IMR-90 (cell line): ENCODE data around the gene REN. TPM values are rescaled to one million over a fixed set of nuclear protein-coding genes. Genes with fewer than 3 reads are reported as not detected.
A peak's percentile ranks its signal among the peaks of the same experiment; 100 is the strongest.

ENCODE experiments used
- ATAC-seq: fragments of 200-7000 bp; cut with Tn5 transposase; 2 replicates; pipeline ENCODE4 v1.9.1; 2020; ENCODE audit warnings: low read depth, mild to moderate bottlenecking, moderate library complexity
- BruUV-seq: library from RNA; stranded (reverse); fragments of 400-500 nt; replicated peaks from 2 replicates; lab custom pipeline; 2021; lab: Mats Ljungman, UMichigan
- CTCF ChIA-PET: fragments of 300-600 bp; formaldehyde crosslinking; extraction: SDS; loops from one replicate; lab custom pipeline; 2021; ENCODE audit warnings: antibody characterized with exemption; lab: Yijun Ruan, JAX
- POLR2A ChIA-PET: fragments of 300-600 bp; sonication (Branson Sonifier 250); formaldehyde crosslinking; loops from one replicate; lab custom pipeline; 2022; ENCODE audit warnings: antibody characterized with exemption; ENCODE audit not compliant: unreplicated experiment; lab: Charles Lee
- DNase-seq: peaks from one replicate; pipeline ENCODE4 v3.0.0; 2013
- H2AFZ ChIP-seq: replicated peaks from 2 replicates; pipeline ENCODE3; 2013; ENCODE audit warnings: low read length, mild to moderate bottlenecking; ENCODE audit not compliant: poor library complexity
- H2AK5ac ChIP-seq: 2 replicates; pipeline ENCODE4 v1.6.1; 2013; ENCODE audit warnings: low read depth, low read length, inconsistent platforms
- H2AK9ac ChIP-seq: replicated peaks from 2 replicates; pipeline ENCODE3; 2013; ENCODE audit warnings: mild to moderate bottlenecking, low read depth, low read length, moderate library complexity; ENCODE audit not compliant: poor library complexity
- H2BK120ac ChIP-seq: 2 replicates; pipeline ENCODE4 v1.6.1; 2013; ENCODE audit warnings: low read depth, low read length, inconsistent platforms
- H2BK15ac ChIP-seq: 3 replicates; pipeline ENCODE4 v1.6.1; 2013; ENCODE audit warnings: low read depth, low read length, inconsistent platforms
- H2BK20ac ChIP-seq: 2 replicates; pipeline ENCODE4 v1.6.1; 2013; ENCODE audit warnings: low read depth, mild to moderate bottlenecking, inconsistent platforms, low read length, moderate library complexity
- H2BK5ac ChIP-seq: 2 replicates; pipeline ENCODE4 v1.6.1; 2013; ENCODE audit warnings: mild to moderate bottlenecking, low read depth, low read length, inconsistent platforms; ENCODE audit not compliant: poor library complexity, severe bottlenecking
- H3K14ac ChIP-seq: replicated peaks from 2 replicates; pipeline ENCODE4 v1.6.1; 2013; ENCODE audit warnings: low read depth, low read length, inconsistent platforms
- H3K18ac ChIP-seq: 2 replicates; pipeline ENCODE4 v1.6.1; 2013; ENCODE audit warnings: low read depth, low read length, control low read depth
- H3K23ac ChIP-seq: 2 replicates; pipeline ENCODE4 v1.6.1; 2013; ENCODE audit warnings: low read depth, low read length, inconsistent platforms
- H3K27ac ChIP-seq: 2 replicates; pipeline ENCODE4 v1.5.1; 2013; ENCODE audit warnings: mild to moderate bottlenecking, control low read depth, low read length; ENCODE audit not compliant: insufficient read depth
- H3K27me3 ChIP-seq: 2 replicates; pipeline ENCODE4 v1.6.1; 2013; ENCODE audit warnings: low read length; ENCODE audit not compliant: control insufficient read depth, insufficient read depth
- H3K36me3 ChIP-seq: 2 replicates; pipeline ENCODE4 v1.6.1; 2013; ENCODE audit warnings: low read length, mixed read lengths; ENCODE audit not compliant: control insufficient read depth, insufficient read depth
- H3K4ac ChIP-seq: 2 replicates; pipeline ENCODE4 v1.6.1; 2013; ENCODE audit warnings: low read depth, low read length, inconsistent platforms
- H3K4me1 ChIP-seq: 2 replicates; pipeline ENCODE4 v1.6.1; 2013; ENCODE audit warnings: low read length, mixed read lengths; ENCODE audit not compliant: control insufficient read depth, insufficient read depth
- H3K4me2 ChIP-seq: 2 replicates; pipeline ENCODE4 v1.6.1; 2013; ENCODE audit warnings: low read depth, mild to moderate bottlenecking, control low read depth, low read length, moderate library complexity
- H3K4me3 ChIP-seq: 2 replicates; pipeline ENCODE4 v1.5.1; 2013; ENCODE audit warnings: low read depth, mild to moderate bottlenecking, control low read depth, low read length, moderate library complexity; ENCODE audit not compliant: insufficient read depth
- H3K56ac ChIP-seq: 2 replicates; pipeline ENCODE4 v1.6.1; 2013; ENCODE audit warnings: low read length, inconsistent platforms; ENCODE audit not compliant: insufficient read depth; ENCODE audit errors: extremely low read depth
- H3K79me1 ChIP-seq, 2 experiments: 2 replicates each; pipeline ENCODE4 v1.6.1; 2013; ENCODE audit warnings: low read length in 2 of 2, inconsistent platforms in 1 of 2, low read depth in 1 of 2
- H3K9ac ChIP-seq: 2 replicates; pipeline ENCODE4 v1.6.1; 2013; ENCODE audit warnings: low read depth, low read length, control low read depth
- H3K9me1 ChIP-seq: 2 replicates; pipeline ENCODE4 v1.6.1; 2013; ENCODE audit warnings: low read length, inconsistent platforms; ENCODE audit not compliant: insufficient read depth
- H3K9me3 ChIP-seq: 2 replicates; pipeline ENCODE4 v1.6.1; 2013; ENCODE audit warnings: low read length; ENCODE audit not compliant: control insufficient read depth, insufficient read depth
- H4K20me1 ChIP-seq: 2 replicates; pipeline ENCODE4 v1.6.1; 2013; ENCODE audit warnings: low read length, inconsistent platforms; ENCODE audit not compliant: insufficient read depth
- H4K5ac ChIP-seq: 2 replicates; pipeline ENCODE4 v1.6.1; 2013; ENCODE audit warnings: mild to moderate bottlenecking, low read depth, low read length, control low read depth
- H4K8ac ChIP-seq, 2 experiments: 2 replicates each; pipeline ENCODE4 v1.6.1; 2013; ENCODE audit warnings: low read depth in 2 of 2, low read length in 2 of 2, control low read depth in 1 of 2, inconsistent platforms in 1 of 2
- H4K91ac ChIP-seq: 2 replicates; pipeline ENCODE4 v1.6.1; 2013; ENCODE audit warnings: low read depth, low read length, inconsistent platforms; ENCODE audit not compliant: insufficient read depth
- BHLHE40 ChIP-seq: fragments of 150-350 bp; IDR thresholded peaks from 2 replicates; pipeline ENCODE4 v1.6.1; 2016; ENCODE audit warnings: mild to moderate bottlenecking, low read depth, low read length
- CEBPB ChIP-seq: IDR thresholded peaks from 2 replicates; pipeline ENCODE4 v1.6.1; 2012; ENCODE audit warnings: low read depth, low read length, improper control_type of control experiment
- CHD1 ChIP-seq: IDR thresholded peaks from 2 replicates; pipeline ENCODE4 v1.6.1; 2012; ENCODE audit warnings: low read depth, low read length, improper control_type of control experiment
- ELK1 ChIP-seq: fragments of 150-350 bp; IDR thresholded peaks from 2 replicates; pipeline ENCODE4 v1.6.1; 2016; ENCODE audit warnings: low read depth, mild to moderate bottlenecking, low read length, moderate library complexity, borderline replicate concordance
- FOS ChIP-seq: fragments of 150-350 bp; IDR thresholded peaks from 2 replicates; pipeline ENCODE4 v1.6.1; 2016; ENCODE audit warnings: low read depth, low read length
- MAFK ChIP-seq: IDR thresholded peaks from 2 replicates; pipeline ENCODE4 v1.6.1; 2012; ENCODE audit warnings: low read depth, low read length, improper control_type of control experiment
- MAZ ChIP-seq: IDR thresholded peaks from 2 replicates; pipeline ENCODE4 v1.6.1; 2012; ENCODE audit warnings: low read depth, mild to moderate bottlenecking, low read length, improper control_type of control experiment, moderate library complexity, borderline replicate concordance
- MXI1 ChIP-seq: IDR thresholded peaks from 2 replicates; pipeline ENCODE4 v1.6.1; 2012; ENCODE audit warnings: low read depth, mild to moderate bottlenecking, low read length, moderate library complexity, borderline replicate concordance
- NFE2L2 ChIP-seq: fragments of 150-350 bp; IDR thresholded peaks from 2 replicates; pipeline ENCODE4 v1.6.1; 2016; ENCODE audit warnings: low read depth, mild to moderate bottlenecking, low read length
- POLR2A ChIP-seq: IDR thresholded peaks from 2 replicates; pipeline ENCODE4 v1.6.1; 2012; ENCODE audit warnings: mild to moderate bottlenecking, low read depth, low read length
- RAD21 ChIP-seq: IDR thresholded peaks from 2 replicates; pipeline ENCODE4 v1.6.1; 2012; ENCODE audit warnings: low read length, improper control_type of control experiment
- RCOR1 ChIP-seq: IDR thresholded peaks from 2 replicates; pipeline ENCODE4 v1.6.1; 2012; ENCODE audit warnings: mild to moderate bottlenecking, low read length, improper control_type of control experiment; ENCODE audit not compliant: insufficient replicate concordance
- RFX5 ChIP-seq: IDR thresholded peaks from 2 replicates; pipeline ENCODE4 v1.8.0; 2012; ENCODE audit warnings: low read depth, mild to moderate bottlenecking, low read length, moderate library complexity
- WGBS, 2 experiments: methylation state at CpG; one replicate each; pipeline versions ENCODE4 v1.1.5 to v1.1.7; 2013; ENCODE audit warnings: missing lambda C conversion rate in 2 of 2; ENCODE audit not compliant: insufficient read length in 1 of 2; ENCODE audit errors: extremely low coverage in 2 of 2; 5-methylcytosine and 5-hydroxymethylcytosine counted together
- dilution Hi-C: fragments of 300-500 bp; cut with HindIII; formaldehyde crosslinking; loops from one replicate; pipeline ENCODE4 v1.14.3; 2018; ENCODE audit warnings: low sequenced_read_pairs; ENCODE audit not compliant: unreplicated experiment
- in situ Hi-C: fragments of 300-500 bp; cut with MboI; formaldehyde crosslinking; loops from 3 replicates; pipeline ENCODE4 v1.14.3; 2019; ENCODE audit warnings: low sequenced_read_pairs, inconsistent platforms, mixed read lengths
- intact Hi-C: fragments of 100-400 bp; cut with micrococcal nuclease; formaldehyde crosslinking; loops from 2 replicates; pipeline ENCODE4 v1.10.0; 2022
- polyA plus RNA-seq, 3 experiments: library from polyadenylated mRNA; depleted of rRNA; stranded (reverse); fragments of >200 nt; gene quantifications; 2 replicates each; pipeline ENCODE4 v1.2.3, GENCODE V29; 2012; ENCODE audit warnings: low replicate concordance in 1 of 3
- total RNA-seq: library from RNA; depleted of rRNA; stranded (reverse); fragments of >200 nt; gene quantifications from 2 replicates; pipeline ENCODE4 v1.2.3, GENCODE V29; 2012
- TF ChIP-seq, protein P1 (sequence below): fragments of 150-350 bp; IDR thresholded peaks from 2 replicates; pipeline ENCODE4 v1.6.1; 2017; ENCODE audit warnings: mild to moderate bottlenecking, antibody characterized with exemption, low read length, low read depth
- TF ChIP-seq, protein P2 (sequence below): conservative IDR thresholded peaks from 2 replicates; pipeline ENCODE4 v1.5.1; 2012; ENCODE audit warnings: mild to moderate bottlenecking, low read depth, low read length, improper control_type of control experiment

REN gene
- total and polyA plus RNA-seq, 2 of the 4 experiments (the other 2 are of a cell fraction), result 0.54 to 1.2 TPM

- Histone ChIP-seq H3K4me1 (no peaks in the 10 kb centered on the region), H2AK5ac (0 out of 2 replicates have a peak overlapping the region, but pooled peaks have one; percentile 13), H3K14ac (0 out of 2 replicates have a peak overlapping the region, but pooled peaks have one; percentile 3), H3K9ac (no peak overlapping the region), H3K18ac (no peak overlapping the region), H3K27ac (no peak overlapping the region), H3K9me3 (no peaks in the 10 kb centered on the region), H3K4ac (no peak overlapping the region), H4K20me1 (no peaks in the 10 kb centered on the region), H3K27me3 (no peaks in the 10 kb centered on the region), H3K56ac (no peak overlapping the region), H2AK9ac (no peak overlapping the region), H4K8ac (no peak overlapping the region), H3K4me2 (no peak overlapping the region), H2BK15ac (no peak overlapping the region), H2BK5ac (no peak overlapping the region), H2AFZ (no peak overlapping the region), H3K36me3 (no peaks in the 10 kb centered on the region), H3K9me1 (peaks cover 7% of the 10 kb centered on the region), H2BK20ac (peak overlapping the region; percentile 62; the same call in 1 of the 2 replicates), H3K79me1 (no peaks in the 10 kb centered on the region), H2BK120ac (no peak overlapping the region), H3K23ac (no peak overlapping the region), H4K91ac (no peak overlapping the region), H4K5ac (no peak overlapping the region), H3K4me3 (no peak overlapping the region)
- intact Hi-C loops (no loop called here), dilution Hi-C loops (no loop called here), in situ Hi-C loops (no loop called here)
- ChIA-PET CTCF (no interaction called here), POLR2A (no interaction called here)
- no TSS peak for BruUV-seq
- WGBS, 2 experiments, result 60% methylated on average over 3 of the region's 7 CpGs; no CpG with 5 or more reads in 1 of the 2 experiments
- DNase-seq (no peak), ATAC-seq (no peak)
- TF ChIP-seq ELK1 (no peak), FOS (no peak), BHLHE40 (no peak), CHD1 (no peak), MAFK (no peak), RAD21 (no peak), MXI1 (no peak), MAZ (no peak), CEBPB (no peak), NFE2L2 (no peak), POLR2A (no peak), RCOR1 (no peak), RFX5 (no peak)
- TF ChIP-seq, protein P1, sequence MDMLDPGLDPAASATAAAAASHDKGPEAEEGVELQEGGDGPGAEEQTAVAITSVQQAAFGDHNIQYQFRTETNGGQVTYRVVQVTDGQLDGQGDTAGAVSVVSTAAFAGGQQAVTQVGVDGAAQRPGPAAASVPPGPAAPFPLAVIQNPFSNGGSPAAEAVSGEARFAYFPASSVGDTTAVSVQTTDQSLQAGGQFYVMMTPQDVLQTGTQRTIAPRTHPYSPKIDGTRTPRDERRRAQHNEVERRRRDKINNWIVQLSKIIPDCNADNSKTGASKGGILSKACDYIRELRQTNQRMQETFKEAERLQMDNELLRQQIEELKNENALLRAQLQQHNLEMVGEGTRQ, result no peak
- TF ChIP-seq, protein P2, sequence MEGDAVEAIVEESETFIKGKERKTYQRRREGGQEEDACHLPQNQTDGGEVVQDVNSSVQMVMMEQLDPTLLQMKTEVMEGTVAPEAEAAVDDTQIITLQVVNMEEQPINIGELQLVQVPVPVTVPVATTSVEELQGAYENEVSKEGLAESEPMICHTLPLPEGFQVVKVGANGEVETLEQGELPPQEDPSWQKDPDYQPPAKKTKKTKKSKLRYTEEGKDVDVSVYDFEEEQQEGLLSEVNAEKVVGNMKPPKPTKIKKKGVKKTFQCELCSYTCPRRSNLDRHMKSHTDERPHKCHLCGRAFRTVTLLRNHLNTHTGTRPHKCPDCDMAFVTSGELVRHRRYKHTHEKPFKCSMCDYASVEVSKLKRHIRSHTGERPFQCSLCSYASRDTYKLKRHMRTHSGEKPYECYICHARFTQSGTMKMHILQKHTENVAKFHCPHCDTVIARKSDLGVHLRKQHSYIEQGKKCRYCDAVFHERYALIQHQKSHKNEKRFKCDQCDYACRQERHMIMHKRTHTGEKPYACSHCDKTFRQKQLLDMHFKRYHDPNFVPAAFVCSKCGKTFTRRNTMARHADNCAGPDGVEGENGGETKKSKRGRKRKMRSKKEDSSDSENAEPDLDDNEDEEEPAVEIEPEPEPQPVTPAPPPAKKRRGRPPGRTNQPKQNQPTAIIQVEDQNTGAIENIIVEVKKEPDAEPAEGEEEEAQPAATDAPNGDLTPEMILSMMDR, result no peak
These were observed 12.5 kb upstream of the REN start for GRCh38 chr1:204178487-204179281.
